ENCODE measurements around the gene AVEN. TPM values are rescaled to one million over a fixed set of nuclear protein-coding genes. Genes with fewer than 3 reads are reported as not detected.
"Not testable (repeated sequence)": the region's sequence is repeated elsewhere in the genome, so short reads cannot be mapped to it uniquely, and the experiment has no call there.

AVEN gene
- total RNA-seq, 1 donor from 2014 or later, result 29.5 TPM

DNA sequence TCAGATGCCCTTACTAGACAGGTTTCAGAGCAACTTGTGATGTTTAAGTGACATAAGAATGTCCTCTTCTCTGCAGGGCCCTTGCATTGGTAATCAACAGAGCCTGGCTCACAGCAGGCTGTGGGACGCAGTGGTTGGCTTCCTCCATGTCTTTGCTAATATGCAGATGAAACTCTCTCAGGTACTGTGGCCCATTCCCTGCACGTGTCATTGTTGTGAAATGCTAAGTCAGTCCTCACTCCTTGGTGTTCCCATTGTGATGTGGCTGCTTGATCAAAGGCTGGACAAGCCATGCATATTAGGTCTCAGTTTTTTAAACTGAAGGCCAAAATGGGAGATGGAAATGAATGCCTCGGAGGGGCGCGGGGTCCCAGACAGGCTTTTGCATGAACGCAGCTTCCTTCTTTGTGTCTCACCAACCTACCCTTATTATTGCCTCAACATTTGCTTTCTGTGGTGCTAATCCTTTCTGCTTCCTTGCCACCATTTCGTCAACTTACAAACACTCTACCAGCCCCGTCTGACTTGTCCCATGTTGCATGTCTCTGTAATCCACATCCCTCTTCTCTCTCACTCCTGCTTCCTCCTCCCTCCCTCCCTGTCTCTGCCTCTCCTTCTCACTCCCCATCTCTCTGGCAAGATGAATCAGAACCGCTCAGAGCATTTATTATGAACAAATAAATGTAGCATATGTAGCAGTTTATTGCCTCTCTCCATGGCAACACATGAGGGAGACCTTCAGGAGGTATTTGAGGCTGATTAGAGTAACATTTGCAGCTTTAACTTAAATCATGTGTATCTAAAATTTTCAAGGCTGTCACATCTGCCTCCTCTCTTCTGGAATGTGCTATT, 203.9 kb downstream of the AVEN start:
- TF ChIP-seq, protein P1, sequence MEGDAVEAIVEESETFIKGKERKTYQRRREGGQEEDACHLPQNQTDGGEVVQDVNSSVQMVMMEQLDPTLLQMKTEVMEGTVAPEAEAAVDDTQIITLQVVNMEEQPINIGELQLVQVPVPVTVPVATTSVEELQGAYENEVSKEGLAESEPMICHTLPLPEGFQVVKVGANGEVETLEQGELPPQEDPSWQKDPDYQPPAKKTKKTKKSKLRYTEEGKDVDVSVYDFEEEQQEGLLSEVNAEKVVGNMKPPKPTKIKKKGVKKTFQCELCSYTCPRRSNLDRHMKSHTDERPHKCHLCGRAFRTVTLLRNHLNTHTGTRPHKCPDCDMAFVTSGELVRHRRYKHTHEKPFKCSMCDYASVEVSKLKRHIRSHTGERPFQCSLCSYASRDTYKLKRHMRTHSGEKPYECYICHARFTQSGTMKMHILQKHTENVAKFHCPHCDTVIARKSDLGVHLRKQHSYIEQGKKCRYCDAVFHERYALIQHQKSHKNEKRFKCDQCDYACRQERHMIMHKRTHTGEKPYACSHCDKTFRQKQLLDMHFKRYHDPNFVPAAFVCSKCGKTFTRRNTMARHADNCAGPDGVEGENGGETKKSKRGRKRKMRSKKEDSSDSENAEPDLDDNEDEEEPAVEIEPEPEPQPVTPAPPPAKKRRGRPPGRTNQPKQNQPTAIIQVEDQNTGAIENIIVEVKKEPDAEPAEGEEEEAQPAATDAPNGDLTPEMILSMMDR (conservative IDR thresholded peaks at IDR 0.05; ENCODE audit: low read depth, low read length), result no peak
- no peak overlapping the region for H3K4me3 ChIP-seq (ENCODE audit: low read depth, low read length)
- DNase-seq (ENCODE audit: low read depth), result no peak

DNA sequence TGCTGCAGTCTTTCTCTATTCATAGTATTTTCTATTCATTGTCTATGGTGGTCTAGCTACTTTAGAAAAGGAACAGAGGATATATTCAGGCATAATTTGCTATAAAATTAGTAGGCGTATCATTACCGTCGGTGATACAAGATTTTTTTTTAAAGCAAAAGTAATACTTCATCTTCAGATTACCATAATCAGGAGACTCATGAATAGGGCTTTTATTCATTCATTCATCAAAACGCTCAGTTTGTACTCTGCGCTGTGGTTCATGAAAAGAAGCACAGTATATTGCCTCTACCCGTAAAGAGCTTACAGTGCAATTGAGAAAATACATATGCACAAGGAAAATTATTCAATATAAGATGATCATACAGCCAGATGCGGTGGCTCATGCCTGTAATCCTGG, 207.4 kb downstream of the AVEN start:
- TF ChIP-seq, protein P1 (conservative IDR thresholded peaks at IDR 0.05; ENCODE audit: low read depth, low read length), result no peak
- no peak for DNase-seq (ENCODE audit: low read depth)
- no peak overlapping the region for H3K4me3 ChIP-seq (ENCODE audit: low read depth, low read length)

DNA sequence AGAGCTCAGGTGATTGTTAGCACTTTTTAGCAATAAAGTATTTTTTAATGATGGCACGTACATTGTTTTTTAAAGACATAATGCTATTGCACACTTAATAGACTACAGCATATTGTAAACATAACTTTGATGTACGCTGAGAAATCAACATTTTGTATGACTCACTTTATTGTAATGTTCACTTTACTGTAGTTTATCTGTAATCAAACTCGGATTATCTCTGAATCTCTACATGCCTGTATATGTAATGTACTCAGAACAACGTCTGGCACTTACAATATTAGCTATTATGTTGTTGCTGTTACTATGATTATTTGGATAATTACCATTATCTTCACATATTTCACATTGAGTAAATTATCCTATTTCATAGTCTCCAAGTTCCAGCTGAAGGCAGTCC, 208.7 kb downstream of the AVEN start:
- no peak overlapping the region for H3K4me3 ChIP-seq (ENCODE audit: low read depth, low read length)
- TF ChIP-seq, protein P1 (conservative IDR thresholded peaks at IDR 0.05; ENCODE audit: low read depth, low read length), result no peak
- no peak for DNase-seq (ENCODE audit: low read depth)

DNA sequence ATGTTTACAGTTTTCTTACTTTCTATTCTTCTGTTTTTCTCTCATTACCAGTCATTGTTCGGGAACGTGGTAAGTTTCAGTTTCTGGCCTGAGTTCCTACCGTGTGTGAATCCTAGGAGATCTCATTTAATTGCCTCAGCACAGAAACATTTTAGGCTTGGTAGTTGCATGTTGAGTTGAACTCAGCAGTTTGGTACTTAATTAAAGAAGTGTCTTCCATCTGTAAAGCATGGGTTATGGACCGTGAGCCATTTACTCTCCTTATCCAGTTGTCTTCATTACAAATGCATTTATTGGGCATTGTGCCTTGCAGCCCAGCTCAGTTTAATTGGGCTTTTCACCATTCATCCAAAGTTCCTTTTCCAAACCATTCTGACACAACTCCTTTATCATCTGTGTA, 212.8 kb downstream of the AVEN start:
- no peak overlapping the region for H3K4me3 ChIP-seq (ENCODE audit: low read depth, low read length)
- no peak for DNase-seq (ENCODE audit: low read depth)
- TF ChIP-seq, protein P1 (conservative IDR thresholded peaks at IDR 0.05; ENCODE audit: low read depth, low read length), result no peak

DNA sequence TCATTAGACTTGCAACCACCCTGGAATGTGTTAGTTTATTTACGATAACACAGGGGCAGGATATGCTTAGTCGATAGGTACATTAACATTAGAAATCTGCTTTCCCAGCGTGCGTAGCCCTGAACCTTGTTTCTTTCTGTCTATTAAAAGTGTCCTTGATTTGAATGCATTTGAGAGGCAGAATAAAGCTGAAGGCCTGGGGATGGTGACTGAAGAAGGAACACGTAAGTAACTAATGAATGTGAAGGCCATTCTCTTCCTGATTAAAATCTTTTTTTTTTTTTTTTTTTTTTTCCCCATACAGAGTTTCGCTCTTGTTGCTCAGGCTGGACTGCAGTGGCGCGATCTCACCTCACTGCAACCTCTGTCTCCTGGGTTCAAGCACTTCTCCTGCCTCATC, 213.6 kb downstream of the AVEN start:
- TF ChIP-seq, protein P1 (conservative IDR thresholded peaks at IDR 0.05; ENCODE audit: low read depth, low read length), result no peak
- DNase-seq (ENCODE audit: low read depth), result no peak
- H3K4me3 ChIP-seq (ENCODE audit: low read depth, low read length), result no peak overlapping the region

DNA sequence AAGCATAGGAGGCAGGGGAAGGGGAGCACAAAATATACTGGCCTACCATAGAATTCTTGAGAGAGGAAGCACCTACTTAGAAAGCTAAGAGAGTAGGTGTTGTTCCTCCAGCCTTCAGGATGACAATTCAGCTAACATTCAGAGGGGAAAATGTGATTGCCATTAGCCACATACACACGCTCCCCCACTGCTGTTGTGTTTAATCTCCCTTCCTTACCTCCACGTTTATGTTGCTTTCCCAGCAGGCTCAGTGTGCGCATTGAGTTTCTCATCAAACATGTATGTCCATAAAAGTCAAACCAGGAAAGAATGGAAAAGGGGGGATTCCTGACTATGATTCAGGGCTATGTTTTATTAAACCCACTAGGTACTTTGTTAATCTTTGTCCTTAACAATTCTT, 215.9 kb downstream of the AVEN start:
- TF ChIP-seq, protein P1 (conservative IDR thresholded peaks at IDR 0.05; ENCODE audit: low read depth, low read length), result no peak
- no peak overlapping the region for H3K4me3 ChIP-seq (ENCODE audit: low read depth, low read length)
- no peak for DNase-seq (ENCODE audit: low read depth)

DNA sequence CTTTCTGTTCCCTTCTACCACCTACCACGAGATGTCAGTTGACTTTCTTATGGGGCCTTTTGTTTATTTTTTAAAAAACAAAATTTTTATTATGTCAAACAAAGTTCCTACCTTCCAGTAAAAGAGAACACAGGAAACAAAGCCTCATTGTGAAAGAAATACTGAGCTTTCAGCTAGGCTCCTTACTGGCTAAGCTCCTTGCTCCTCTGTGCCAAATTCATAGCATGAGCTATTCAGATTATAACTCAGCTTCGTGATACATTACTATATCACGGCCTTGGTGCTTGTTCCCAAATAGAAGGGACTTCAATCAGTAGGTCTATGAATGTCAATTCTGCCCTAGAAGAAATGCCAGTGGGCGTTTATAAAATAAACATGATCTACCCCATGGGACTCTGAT, 216.5 kb downstream of the AVEN start:
- TF ChIP-seq, protein P1 (conservative IDR thresholded peaks at IDR 0.05; ENCODE audit: low read depth, low read length), result no peak

DNA sequence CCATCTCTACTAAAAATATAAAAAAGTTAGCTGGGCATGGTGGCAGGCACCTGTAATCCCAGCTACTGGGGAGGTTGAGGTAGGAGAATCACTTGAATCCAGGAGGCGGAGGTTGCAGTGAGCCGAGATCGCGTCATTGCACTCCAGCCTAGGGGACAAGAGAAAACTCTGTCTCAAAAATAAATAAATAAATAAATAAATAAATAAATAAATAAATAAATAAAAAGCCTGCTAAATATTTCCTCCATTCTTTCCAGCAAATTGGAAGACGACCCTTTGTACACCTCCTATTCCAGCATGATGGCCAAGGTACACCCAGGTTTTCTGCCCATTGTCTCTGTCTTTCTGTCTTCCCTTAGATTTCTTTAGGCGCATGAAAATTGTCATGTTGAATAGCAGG, 219.5 kb downstream of the AVEN start:
- DNase-seq (ENCODE audit: low read depth); H3K4me3 ChIP-seq (ENCODE audit: low read depth, low read length): not testable (repeated sequence)

More for the DNA sequence above, 216.5 kb downstream of the AVEN start:
- no peak overlapping the region for H3K4me3 ChIP-seq (ENCODE audit: low read depth, low read length)
- no peak for DNase-seq (ENCODE audit: low read depth)

All from epithelial cell of proximal tubule (primary cell).